HG02642 (cell line): ENCODE measurements around the gene SLC4A7.
A peak's percentile ranks its signal among the peaks of the same experiment; 100 is the strongest.
"Not testable (repeated sequence)": the region's sequence is repeated elsewhere in the genome, so short reads cannot be mapped to it uniquely, and the experiment has no call there.

Experiments used
- ATAC-seq: cut with Tn5 transposase; IDR thresholded peaks from one replicate; pipeline ENCODE4 v1.9.1; 2021; ENCODE audit warnings: mild to moderate bottlenecking; ENCODE audit not compliant: unreplicated experiment, poor library complexity

The SLC4A7 gene

GRCh38 chr3:27484015-27484844 is at the start of gene SLC4A7:
TSS of gene SLC4A7 (minus strand) at chr3:27484384. CDS start at chr3:27484126, 258 bp downstream.
- ATAC-seq, result peak; percentile 93

DNA sequence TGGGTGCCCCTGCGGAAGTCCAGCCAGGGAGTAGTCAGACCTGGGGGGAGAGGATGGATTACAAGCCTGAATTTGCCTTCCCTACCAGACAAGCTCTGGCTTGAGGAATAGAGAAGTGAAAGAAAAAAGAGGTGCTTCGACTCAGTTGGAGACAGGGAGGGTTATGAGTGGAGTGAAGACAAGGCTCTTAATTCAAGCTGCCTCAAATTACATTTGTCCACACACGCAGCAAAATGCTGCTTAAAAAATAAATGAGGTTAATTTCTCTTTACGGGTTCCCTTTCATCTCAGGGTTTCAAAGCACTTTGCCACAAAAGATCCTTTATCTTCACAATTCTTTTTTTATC is 49.0 kb upstream of the SLC4A7 start:
- no peak for ATAC-seq

GRCh38 chr3:27532426-27533260 is 48.5 kb upstream of the SLC4A7 start:
- ATAC-seq, result no peak

- ATAC-seq, result not testable (repeated sequence)
Observed at GRCh38 chr3:27531193-27531751, 47.1 kb upstream of the SLC4A7 start.

DNA sequence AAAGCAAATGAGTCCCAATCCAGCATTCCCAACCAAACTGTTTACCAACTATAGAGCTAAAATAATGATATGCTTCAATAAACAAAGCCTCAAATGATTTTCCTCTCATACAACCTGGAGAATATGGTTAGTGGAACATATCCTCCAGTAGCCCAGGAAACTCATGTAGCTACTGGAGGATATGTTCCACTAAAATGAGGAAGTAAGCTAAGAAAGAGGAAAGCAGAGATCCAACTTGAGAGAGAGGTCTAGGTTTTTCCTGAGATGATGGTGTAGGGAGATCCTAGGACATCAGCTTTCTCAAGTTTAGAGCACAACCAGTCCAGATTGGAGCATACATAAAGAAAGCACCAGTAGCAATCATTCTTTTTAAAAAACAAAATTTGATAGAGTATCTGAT is 44.6 kb upstream of the SLC4A7 start:
- ATAC-seq, result no peak

- no peak for ATAC-seq
Observed at GRCh38 chr3:27526614-27527315, 42.6 kb upstream of the SLC4A7 start.

DNA sequence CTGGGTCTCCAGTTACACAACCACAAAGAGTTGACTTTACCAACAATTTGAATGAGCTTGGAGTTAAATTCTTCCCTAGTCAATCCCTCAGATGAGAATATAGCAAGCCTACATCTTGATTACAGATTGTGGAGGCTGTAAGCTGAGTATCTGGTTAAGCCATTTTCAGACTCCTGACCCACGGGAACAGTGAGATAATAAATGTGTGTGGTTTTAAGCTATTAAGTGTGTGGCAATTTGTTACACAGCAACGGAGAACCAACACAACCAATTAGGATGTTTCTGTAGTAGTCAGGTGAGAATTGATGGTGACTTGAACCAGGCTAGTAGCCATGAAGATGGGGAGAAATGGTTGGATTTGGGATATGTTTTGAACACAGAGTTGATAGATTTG is 37.7 kb upstream of the SLC4A7 start:
- no peak for ATAC-seq

DNA sequence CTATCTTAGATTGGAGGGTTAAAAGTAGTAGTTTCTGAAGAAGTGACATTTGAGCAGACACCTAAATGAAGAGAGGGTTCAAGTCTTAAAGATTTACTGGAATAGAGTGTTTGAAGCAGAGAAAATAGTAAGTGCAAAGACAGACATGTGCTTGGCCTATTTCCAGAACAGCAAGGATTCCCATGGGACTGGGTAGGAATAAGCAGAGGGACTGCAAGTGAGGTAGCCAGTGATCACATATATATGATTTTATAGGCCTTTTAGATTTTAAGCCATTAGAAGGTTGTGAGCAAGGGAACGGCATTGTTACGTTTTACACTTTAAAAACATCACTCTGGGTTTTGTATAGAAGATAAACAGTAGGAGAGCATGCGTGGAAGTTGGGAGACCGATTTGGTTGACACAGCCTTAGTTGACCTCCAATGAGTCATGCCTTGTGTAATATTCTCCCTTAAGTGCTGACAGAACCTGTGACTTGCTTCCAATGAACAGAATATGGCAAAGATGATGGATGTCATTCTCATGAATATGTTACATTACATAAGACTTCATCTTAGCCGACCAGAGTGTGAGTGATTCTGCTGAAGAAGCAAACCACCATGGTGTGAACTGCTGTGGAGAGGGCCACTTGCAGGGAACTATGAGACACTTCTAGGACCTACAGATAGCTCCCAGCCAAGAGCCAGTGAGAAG is 37.1 kb upstream of the SLC4A7 start:
- no peak for ATAC-seq

DNA sequence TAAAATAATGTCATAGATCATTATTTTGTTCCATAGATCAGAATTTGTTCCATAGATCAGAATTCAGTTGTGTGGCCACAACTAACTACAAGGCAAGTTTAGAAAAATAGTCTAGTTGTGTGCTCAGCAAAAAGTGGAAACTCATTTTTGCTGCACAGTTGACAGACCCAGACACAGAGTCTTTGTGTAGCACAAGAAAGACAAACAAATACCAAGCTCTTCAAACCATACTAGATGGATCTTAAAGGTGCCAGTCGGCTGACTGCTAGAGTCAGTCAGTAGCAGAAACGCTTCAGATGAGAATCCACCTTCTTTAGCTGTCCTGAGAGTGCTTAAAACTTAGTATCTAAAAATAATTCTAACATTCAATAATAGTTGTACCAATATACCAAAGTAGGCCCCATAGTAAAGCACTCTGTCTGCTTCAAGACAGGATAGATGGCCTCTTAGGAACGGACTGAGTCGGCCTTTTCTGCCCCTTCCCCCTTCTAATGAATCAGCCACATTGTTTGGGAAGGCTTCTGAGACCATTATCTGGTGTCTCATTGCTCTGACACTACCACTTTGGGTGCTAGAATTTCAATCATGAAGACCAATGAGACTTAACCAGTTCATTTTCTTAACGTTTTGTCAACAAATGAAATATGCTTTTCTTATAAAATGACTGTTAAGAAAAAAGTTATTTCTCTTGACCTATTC is 27.7 kb upstream of the SLC4A7 start:
- ATAC-seq, result no peak

GRCh38 chr3:27509376-27509775 is 25.2 kb upstream of the SLC4A7 start:
- ATAC-seq, result no peak

- ATAC-seq, result no peak
Observed at GRCh38 chr3:27508424-27508823, 24.2 kb upstream of the SLC4A7 start.

DNA sequence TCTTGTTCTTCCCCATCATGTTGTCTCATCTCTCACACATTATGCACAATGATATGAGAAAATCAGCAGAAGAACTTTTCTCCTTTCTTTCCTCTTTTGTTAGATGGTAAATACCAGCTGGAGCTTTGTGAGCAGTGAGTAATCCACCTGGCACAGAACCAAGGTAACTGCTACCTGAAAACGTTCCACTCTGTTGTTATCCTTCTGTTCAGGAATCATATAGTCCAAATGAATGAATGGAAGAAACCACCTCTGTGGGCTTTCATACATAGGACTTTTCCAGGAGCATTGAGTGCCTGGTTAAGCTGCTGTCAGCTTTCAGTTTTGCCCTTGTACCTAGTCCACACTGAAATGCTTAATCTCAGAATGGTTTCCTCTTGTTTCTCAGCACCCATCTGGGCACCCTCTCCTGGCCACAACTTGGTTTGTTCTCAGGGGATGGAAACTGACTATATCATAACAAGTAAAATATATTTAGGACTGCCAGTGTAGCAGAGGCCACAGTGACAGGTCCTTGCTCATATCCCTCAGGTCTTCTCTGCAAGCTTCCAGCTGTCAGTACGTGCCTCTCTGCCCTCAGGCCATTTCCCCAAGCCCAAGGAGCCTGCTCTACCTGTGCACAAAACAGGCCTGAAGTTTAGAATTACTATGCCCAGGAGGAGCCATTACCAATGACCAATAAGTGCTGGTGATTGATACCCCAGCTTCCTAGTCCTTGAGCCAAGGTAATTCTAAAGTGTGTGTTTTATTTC is 23.5 kb upstream of the SLC4A7 start:
- no peak for ATAC-seq

DNA sequence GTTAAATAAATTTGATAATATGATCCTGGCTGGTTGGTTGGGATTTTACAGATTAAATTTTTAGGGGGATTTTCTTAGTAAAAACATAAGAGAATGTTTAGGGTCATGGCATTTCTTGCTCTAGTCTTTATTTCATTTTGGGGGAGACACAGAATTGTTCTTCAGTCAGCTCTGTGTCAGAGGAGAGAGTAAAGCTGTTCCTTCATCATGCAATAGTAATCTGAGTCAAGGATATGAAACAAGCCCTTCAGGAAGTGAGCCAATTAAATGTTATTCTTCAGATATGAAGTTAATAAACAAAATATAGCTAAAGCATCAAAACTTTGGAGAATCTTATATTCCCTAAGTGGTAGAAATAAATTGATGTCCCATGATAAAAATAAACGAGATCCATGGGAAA is 22.9 kb upstream of the SLC4A7 start:
- ATAC-seq, result no peak

GRCh38 chr3:27504749-27505148 is 20.6 kb upstream of the SLC4A7 start:
- ATAC-seq, result no peak

DNA sequence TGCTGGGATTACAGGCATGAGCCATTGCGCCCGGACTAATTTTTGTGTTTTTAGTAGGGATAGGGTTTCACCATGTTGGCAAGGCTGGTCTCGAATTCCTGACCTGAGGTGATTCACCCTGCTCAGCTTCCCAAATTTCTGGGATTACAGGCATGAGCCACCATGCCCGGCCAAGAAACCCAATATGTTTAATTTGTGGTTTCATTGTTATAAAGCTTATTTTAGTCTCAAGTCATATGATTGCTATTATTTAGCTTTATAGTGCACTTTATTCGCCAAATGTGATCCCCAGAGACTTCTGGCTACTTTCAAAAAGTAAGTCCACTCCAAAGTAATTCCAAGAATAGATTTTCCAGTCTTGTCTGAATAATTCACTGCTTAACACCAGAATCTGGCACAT is 19.3 kb upstream of the SLC4A7 start:
- ATAC-seq, result no peak

DNA sequence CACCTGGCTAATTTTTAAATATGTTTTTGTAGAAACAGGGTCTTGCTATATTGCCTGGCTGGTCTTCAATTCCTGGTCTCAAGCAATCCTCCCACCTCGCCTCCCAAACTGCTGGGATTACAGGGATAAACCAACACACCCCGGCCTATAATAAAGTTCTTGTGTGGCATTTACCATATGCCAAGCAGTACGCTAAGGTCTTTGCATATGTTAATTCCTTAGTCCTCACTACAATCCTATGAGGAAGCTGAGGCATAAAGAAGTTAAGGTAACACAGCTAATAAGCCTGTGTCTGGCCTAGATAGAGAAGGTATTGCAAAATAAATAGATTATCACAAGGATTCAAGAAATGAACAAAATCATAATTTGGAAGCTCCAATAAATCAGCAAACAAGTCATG is 17.6 kb upstream of the SLC4A7 start:
- ATAC-seq, result no peak

DNA sequence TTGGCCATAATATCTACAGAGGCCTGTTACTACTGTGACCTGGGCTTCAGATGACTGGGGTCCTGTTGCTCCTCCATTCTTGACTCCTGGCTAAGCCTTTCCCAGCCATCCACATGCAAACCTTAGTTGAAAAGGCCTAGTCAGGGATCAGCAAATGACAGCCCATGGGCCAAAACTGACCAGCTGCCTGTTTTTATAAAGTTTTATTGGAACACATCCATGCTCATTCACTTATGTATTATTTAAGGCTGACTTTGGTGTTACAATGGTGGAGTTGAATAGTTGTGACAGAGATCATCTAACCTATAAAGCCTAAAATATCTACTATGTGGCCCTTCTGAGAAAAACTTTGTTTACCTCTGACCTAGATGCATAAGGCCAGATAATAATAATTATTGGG is 16.8 kb upstream of the SLC4A7 start:
- no peak for ATAC-seq

GRCh38 chr3:27500035-27500434 is 15.9 kb upstream of the SLC4A7 start:
- ATAC-seq, result no peak

- no peak for ATAC-seq
Observed at GRCh38 chr3:27494784-27495183, 10.6 kb upstream of the SLC4A7 start.
